NAMALWA (cell line): ENCODE measurements around the gene FAM210A.

Experiments
- DNase-seq: peaks from one replicate; pipeline ENCODE4 v3.0.0-alpha.2; 2015; ENCODE audit warnings: low spot score

The FAM210A gene

DNA sequence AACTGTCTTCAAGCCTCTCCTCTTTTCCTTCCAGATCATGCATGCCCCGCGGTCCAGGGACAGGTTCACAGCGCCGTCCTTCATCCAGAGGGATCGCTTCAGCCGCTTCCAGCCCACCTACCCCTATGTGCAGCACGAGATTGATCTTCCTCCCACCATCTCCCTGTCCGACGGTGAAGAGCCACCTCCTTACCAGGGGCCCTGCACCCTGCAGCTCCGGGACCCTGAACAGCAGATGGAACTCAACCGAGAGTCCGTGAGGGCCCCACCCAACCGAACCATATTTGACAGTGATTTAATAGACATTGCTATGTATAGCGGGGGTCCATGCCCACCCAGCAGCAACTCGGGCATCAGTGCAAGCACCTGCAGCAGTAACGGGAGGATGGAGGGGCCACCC, 81.3 kb downstream of the FAM210A start:
- no peak for DNase-seq

DNA sequence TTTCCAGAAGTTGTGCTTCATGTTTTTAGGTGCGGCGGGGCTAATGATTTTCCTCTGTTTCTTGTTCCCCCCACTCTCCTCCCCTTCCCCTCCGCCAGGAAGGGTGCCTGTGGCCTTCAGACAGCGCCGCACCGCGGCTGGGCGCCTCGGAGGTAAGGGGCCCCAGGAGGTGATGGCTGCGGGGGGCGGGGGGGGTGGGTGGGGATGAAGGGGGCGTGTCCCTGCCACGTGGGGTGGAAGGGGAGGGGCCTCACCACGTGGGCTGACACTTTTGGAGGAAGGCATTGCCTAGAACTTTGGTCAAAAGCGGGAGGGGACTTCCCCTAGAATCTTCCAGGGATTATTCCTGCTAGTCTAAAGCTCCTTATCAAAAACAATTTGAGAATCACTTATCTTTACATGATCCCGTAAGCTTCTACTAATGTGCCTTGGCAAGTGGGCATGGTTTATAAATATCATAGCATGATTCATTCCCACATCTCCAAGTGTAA, 83.1 kb downstream of the FAM210A start:
- no peak for DNase-seq

DNA sequence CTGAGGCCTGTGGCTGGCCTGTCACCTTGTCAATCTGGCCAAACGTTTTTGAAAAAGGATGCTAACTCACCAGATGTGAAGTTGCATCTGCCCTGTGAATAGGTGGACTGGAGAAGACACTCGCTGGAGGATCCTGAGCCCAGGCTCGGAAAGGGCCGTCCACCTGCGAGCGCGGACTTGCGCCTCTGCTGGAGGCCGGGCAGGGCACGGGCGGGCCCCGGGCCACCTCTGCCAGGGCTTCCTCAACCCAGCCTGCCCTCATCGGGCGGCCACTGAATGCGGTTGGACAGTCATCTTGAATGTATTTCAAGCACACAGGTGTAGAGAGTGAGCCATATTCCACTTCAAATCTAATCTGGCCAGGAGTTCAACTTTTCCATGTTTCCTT, 83.9 kb downstream of the FAM210A start:
- DNase-seq = no peak

DNA sequence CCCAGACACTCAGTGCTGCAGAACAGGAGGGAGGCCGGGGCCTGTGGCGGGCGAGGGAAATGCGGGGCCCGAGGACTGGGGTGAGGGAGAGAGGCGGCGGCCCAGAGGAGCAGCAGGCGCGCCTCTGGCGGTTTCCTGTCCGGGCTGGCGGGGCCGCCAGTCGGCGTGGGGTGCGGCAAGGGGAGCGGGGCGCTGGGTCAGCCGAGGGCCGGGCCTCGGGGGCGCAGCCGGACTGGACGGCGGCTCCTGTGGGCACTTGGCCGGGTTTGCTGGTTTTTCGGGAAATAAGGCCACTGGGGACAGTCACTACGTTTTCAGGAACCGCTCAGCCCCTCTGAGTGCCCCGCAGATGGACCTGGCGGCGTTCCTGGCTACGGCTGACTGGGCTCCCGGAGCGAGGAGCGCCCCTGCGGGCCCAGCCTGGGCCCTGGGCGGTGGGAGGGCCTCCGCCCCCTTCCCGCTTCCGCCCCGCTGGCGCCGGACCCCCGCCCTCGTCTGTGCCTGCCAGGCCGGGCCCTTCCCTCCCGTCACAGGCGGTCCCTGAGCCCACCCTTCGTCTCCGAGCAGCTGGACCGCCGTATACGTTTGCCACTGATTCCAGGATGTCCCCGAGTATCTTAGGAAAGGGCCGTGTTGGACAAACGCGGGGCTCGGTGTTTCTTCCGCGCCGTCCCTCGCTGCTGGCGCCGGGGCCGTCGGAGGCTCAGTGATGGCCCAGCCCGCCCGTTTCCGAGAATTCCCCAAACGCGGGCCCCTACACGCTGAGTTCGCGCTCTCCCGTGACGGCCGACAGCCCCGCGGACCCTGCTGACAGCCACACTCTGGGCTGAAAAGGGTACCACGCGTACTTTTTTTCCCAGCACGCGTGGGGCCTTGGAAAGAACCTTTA, 84.6 kb downstream of the FAM210A start:
- no peak for DNase-seq

DNA sequence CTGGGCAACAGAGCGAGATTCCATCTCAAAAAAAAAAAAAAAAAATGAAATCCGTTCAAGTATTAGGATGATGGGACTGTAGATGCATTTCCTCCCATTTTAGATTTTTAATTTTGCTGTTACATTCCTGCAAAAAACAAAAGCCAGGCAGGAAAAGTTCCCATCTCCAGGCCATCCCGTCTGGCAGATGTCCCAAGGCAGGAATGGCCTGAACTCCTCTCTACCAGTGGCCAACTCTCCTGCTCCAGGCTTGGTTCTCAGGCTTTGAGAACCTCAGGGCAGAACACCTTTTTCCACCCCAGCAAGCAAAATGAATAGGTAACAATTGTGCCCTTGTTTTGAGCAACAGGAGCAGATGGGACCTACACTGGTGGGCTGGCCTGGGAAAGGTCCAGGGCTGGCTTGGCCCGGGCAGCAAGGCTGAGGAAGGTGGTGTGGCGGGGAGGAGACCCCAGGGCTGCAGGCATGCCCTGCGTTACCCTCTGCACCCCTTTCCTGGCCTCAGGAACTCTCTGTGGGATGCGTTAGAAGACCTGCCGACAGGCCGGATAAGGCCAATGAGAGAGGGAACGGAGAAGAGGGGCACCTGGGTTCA, 86.0 kb downstream of the FAM210A start:
- DNase-seq = no peak

DNA sequence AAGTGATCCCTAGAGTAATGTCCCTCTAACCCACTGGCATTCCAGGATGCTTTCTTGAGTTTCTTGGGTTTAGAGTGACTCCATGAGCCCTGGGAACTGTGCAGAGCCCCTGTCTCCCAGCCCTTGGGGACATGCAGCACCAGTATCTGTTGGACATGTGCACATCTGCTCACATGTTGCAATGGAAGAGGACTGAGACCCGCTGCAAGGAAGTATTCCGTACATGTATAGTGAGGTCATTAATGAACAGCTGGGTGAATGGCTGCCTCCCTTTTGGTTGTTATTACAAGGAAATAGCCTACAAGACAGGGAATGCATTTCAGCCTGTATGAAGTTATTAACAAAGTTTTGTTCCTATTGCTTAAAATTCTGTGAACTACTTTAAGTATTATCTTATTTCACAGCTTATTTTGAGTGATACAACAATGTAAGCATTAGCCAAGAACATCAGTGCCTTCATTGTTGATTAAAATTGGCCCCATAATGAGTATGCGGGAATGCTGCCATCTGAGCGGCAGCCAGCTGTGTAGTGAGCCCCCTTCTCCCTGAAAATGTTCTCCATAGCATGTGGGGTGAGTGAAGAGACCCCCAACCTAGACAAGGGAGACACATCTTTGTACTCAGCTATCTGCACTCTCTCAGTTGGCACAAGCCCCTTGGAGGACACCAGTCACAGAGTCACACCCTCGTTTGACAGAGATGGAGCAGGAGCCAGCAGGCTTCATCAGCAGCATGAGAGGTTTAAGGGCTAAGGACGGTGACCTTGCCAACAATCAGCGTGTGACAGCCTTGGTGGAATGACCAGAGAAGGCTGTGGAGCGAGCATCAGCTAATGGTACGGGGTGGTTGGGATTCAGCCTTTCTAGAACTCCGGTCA, 87.4 kb downstream of the FAM210A start:
- no peak for DNase-seq

DNA sequence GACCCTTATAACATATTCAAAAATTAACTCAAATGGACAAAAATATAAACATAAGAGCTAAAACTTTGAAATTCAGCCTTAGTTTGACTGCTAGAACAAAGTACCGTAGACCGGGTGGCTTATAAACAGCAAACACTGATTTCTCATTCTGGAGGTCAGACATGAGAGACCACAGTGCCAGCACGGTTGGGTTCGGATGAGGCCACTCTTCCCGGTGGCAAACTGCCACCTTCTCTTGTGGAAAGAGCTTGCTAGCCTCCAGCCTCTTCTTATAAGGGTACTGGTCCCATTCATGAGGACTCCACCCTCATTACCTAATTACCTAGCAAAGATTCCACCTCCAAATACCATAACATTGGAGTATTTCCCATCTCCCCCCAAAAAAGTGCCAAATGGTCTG, 91.3 kb downstream of the FAM210A start:
- DNase-seq = no peak

DNA sequence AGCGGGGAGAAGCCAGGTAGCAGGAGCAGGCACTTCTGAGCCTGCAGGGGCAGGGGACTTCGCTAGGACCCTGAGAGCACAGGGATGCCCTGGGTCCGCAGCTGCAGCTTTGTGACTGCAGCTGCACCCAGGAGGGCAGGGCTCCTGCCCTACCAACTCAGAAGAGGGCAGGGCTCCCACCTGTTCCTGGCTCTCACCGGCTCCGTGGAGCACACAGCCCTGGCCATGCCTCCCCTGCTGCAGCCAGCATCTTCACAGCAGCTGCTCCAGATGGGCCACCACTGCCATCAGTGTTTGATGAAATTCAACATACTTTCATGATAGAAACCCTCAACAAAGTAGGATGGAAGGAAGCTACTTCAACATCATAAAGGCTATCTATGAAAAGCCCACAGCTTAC, 92.7 kb downstream of the FAM210A start:
- no peak for DNase-seq

DNA sequence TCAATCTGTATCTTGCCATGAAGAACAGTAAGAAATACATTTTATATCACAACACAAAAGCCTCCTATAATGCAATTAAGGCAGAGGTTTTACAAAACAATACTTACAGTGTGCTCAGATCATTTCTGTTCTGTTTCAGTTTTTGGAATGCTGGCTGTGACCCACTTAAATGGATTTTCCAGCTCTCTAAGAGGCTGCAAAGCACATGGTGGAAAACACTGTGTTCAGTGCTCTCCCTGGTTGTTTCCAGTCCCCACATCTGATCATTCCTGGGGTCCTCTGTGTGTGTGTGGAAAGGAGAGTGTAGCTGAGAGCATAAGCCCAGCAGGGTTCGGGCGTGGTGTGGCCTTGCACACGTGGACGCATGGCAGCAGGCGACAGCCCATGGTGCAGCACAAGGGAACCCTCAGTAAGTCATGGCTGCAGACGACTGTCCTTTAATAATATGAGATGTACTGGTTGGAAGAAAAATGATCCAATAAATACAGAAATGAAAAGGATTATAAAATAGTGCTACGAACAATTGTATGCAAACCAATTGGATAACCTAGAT, 95.6 kb downstream of the FAM210A start:
- DNase-seq = no peak

DNA sequence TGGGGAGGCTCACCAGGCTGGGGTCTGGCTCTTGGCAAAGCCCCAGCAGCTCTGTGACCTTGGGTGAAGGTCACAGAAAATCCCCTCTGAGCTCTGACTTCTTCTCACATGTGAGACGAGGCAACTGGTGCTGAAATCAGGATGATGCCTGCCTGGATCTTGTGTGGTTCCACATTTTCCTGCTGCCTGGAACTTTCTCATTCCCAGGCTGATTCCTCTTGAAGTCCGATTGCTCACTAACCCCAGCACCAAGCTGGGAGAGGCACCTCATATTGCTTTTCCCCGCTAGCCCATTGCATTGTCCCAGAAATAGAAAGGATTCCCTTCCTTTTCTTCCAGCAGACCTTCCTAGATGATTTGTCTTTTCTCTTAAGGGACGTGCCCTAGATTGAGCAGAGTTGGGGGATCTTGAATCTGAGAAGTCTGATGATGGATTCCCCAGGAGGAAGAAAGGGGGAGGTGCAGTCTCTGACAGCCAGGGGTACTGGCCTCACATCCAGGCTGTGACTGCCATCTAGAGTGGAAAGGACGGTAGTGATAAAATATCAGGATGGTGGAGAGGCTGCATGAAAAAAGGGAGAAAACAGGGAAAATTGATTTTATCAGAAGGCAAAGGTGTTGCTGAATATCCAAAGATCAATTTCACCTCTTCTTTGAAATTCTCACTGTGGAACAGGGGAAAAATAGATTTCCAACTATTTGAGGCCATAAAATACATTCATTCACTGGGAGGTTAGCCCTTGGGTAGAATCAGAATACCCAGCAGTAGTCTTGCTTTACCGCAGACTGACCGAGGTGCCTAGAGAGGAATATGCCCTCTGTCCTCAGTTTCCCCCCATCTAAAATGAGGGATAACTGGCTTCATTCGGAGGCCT, 96.3 kb downstream of the FAM210A start:
- peak; percentile 84 for DNase-seq

DNA sequence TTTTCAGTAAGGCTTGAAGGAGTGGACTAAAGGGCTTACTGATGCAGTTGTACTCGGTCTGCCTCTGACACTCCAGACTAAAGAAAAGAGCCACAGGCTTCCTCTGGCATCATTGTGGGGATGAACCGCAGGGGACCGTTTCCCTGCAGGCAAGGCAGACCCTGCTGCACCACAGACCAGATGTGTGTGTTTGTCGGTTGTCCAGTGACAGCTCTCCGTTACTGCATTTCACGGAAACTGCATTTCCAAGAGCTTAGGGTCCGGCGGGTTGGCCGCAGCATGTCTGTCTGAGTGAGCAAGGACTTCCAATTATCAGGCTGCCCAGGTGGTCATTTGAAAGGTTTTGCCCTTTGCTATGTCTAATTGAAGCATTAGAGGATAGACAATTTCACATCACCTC, 98.1 kb downstream of the FAM210A start:
- DNase-seq = no peak

DNA sequence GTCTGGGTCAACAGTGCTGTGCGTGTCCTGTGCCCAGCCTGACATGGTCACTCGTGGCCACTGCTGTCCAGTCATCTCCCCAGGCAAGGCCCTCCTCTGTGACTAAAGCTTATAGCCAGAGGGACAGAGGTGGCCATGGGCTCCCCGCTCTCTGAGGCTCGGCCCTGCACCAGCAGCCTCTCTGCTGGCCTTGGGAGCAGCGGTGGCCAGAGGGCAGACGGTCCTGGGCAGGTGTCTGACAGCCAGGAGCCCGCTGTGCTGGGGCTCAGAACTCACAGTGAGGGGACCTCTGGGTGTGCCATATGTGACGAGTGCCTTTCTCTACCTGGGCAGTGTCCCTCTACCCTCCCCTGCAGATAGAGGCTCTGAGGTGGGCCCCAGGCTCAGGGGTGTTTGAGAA, 98.7 kb downstream of the FAM210A start:
- DNase-seq = no peak

DNA sequence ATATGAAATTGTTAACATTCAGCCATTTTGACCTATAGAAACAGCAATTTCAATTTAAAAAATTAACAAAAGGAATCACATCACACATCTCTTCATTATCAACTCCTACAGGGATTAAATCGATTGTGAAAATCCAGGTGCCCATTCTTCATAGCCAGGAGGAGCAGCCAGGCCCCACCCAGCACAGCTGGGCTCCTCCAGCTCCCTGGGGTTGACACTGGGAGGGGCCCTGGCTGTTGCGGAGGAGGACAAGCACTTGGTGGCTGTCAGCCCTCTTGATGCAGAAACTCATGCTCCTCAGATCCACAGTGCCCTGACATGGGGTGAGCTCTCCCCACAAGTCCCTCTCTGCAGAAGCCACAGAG, 99.8 kb downstream of the FAM210A start:
- no peak for DNase-seq

DNA sequence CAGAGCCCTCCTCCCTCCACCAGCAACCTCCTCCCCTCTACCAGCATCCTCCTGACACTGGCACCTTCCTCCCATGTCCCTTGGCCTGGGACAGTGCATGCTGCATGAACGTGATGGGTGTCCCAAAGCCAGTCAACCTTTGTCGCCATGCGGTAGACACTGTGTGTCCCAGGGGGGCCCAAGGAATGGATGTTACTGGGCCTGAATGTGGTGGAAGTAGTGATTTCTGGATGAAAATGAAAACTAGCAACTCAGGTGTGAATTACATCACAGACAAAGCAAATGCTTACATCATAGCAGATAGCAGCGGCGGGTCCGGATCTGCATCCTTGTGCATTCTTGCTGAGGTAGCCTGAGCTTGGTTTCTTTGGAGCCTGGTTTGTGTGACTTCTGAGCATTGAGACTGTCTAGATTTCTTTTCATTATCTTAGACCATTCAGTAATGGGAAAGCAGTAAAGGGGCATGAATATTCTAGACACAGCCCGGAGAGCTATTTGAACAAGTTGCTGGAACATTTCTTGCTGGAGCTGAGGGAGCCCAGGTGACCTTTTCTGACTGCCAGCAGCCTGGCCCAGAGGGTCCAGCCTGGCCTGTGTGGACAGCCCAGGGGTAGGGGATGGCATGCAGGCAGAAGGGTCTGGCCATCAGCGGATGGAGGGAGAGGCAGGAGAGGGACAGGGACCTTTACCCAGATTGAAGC, 100.4 kb downstream of the FAM210A start:
- DNase-seq = no peak

DNA sequence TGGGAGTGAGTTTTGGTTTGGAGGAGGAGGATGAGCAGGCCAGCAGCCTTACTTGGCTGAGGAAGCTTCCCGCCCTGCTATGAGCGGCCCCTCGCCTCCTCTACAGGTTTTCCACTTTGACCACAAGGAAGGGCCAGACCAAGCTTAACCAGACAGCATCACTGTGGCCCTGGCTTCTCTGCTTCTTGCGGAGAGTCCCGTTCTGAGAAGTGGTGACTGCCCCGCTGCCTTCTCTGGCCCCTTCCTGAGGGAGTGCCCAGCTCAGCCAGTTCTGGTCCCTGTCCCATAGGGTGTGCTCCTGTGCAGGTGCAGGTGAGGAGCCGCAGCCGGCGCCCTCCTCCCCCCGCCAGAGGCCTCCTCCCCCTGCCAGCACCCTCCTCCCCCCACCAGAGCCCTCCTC, 101.0 kb downstream of the FAM210A start:
- no peak for DNase-seq

DNA sequence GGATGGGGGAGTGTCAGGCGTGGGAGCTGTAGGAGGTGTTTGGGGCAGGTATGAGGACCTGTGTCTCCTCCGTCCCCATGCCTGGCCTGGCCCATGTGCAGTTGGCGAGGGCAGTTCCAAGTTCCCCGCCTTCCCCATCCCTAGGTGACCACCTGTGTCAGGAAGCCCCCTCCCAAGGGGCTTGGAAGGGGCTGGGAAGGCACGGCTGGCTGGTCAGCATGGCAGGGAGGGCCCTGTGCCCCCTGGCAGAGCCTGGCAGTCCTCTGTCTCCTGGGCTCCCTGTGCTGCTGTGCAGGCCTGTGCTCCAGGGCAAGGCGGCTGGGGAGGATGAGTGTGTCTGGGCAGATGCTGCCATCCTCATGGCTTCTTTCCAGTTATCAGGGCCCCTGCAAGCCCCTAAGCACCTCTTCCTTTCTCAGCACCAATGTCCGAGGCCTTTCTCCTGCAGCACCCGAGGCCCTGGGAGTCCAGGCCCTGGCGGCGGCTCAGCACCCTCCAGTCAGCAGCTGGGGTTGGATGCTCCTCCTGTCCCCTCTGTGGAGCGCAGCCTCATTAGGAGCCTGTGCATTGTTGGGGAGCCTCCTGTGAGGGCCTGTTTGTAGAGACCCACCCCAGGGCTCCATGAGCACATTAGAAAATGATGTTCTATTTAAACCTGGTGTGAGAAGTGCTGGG, 101.7 kb downstream of the FAM210A start:
- DNase-seq = no peak

DNA sequence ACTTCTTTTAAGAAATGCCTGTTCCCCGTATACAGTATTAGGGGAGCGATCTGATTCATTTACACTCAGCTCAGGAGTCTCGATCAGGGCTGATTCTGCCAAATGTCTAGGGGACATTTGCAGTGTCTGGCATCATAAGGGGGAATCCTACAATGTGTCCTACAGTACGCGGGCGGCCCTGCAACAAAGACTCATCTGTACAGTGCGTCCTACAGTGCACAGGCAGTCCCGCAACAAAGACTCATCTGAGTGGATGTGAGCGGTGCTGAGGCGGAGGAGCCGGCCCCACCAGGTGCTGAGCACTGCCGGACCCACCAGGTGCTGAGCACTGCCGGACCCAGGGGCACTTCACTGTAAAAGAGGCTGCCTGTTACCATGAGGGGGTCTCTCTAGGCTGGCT, 102.5 kb downstream of the FAM210A start:
- no peak for DNase-seq

DNA sequence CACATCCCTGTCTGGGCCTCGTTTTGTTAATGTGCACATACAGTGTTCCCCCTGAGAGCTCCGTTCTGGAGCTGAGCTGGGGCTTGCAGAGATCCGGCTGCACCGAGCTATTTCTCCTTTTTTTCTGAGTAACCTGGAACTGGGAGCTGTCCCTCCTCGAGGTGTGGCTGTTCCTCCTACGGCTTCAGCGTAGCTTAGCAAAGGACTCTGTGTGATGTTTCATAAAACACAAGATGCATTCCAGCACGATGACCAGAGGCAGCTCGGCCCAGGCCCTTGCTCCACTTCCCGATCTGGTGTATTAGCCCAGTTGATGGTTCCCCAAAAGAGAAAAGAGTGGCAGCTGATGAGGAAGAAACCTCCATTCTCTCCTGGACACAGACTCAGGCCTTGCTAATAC, 103.0 kb downstream of the FAM210A start:
- no peak for DNase-seq

DNA sequence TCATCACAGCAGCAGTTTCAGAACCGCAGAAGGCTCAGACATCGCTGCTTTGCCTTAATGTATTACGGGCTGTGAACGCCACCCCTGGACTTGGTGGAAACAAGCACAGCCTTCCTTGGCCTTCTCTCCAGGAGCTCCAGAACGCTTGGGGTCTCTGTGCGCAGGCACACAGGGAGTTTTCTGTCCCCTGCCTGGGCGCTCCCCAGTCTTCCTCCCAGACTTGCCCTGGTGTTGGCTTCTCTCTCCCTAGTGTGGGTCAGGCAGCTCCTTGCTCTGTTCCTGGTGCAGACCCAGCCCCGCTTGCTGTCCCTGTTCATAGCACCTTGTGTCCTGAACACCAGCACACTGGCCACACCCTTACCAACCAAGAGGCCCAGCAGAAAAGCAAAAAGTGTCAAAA, 103.6 kb downstream of the FAM210A start:
- DNase-seq = no peak
